Adipose tissue (tissue), 3 donors: ENCODE data around the gene TCF7L1. TPM values are rescaled to one million over a fixed set of nuclear protein-coding genes. Genes with fewer than 3 reads are reported as not detected.
"Not testable (repeated sequence)": the region's sequence is repeated elsewhere in the genome, so short reads cannot be mapped to it uniquely, and the experiment has no call there.

Source experiments
- H3K27ac ChIP-seq: one replicate; pipeline ENCODE4 v1.5.1; 2013; ENCODE audit warnings: low read depth, low read length
- WGBS, 3 donors: extraction: QIAGEN DNeasy Blood & Tissue Kit; methylation state at CpG; one replicate each; pipeline ENCODE4 v1.1.7; 2013; 5-methylcytosine and 5-hydroxymethylcytosine counted together
- polyA plus RNA-seq, 3 donors: library from polyadenylated mRNA; stranded (reverse); fragments of 200-250 nt; gene quantifications; one replicate each; pipeline ENCODE4 v1.2.3, GENCODE V29; 2013
- donor health status: healthy with polysubstance abuse.
- donor health status: Bipolar disorder and iron deficiency.
- donor health status: healthy.

TCF7L1 gene
- polyA plus RNA-seq, 3 donors, result 2.4 to 22.3 (median 16.5) TPM

DNA sequence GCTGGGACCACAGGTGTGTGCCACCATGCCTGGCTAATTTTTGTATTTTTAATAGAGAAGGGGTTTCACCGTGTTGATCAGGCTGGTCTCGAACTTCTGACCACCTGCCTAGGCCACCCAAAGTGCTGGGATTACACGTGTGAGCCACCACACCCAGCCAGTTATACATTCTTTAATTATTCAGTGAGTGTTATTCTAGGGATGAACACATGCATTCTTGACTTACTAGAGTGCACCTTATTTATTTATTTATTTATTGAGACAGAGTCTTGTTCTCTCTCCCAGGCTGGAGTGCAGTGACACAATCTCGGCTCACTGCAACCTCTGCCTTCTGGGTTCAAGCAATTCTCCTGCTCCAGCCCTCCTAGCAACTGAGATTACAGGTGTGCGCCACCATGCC, 6.7 kb upstream of the TCF7L1 start:
- not testable (repeated sequence) for H3K27ac ChIP-seq
- 87 to 89% (median 87%) methylated on average over 5 of the region's 5 CpGs for WGBS, 3 donors

DNA sequence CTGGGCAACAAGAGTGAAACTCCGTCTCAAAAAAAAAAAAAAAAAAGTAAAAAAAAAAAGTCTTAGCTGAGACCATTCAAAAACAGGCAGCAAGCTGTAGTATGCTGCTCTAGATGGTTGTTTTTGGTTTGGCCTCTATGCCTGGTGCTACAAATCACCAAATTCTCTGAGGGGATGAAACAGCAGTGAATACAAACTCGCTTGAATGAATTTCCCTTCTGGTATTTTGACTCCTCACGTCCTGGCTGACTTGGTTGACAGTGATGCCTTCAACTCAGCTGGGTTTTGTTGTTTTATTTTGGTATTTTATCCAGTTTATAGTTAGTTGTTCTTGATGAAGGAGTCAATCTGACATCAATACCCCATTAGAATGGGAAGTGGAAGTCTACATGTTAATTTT, 3.3 kb upstream of the TCF7L1 start:
- 71 to 84% (median 77%) methylated on average over 2 to 3 of the region's 3 CpGs for WGBS, 3 donors
- no peak overlapping the region for H3K27ac ChIP-seq

DNA sequence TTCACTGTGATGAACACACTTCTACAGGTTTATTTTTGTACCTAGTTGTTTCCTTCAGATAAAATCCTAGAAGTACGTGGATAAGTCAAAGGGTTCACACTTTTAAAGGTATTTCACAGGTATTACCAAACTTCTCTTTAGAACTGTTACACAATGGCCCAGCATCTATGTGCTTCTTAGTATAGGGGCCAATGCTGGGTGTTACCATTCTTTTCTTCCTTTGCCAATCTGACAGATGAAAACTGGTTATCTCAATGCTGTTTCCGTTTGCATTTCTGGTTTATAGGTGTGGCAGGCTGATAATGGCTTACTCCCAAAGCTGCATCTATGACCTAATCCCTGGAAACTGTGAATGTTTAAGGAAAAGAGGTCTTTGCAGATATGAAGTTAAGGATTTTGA, 2.8 kb upstream of the TCF7L1 start:
- 47 to 61% (median 49%) methylated on average over 2 of the region's 2 CpGs for WGBS, 3 donors
- H3K27ac ChIP-seq, result no peak overlapping the region

DNA sequence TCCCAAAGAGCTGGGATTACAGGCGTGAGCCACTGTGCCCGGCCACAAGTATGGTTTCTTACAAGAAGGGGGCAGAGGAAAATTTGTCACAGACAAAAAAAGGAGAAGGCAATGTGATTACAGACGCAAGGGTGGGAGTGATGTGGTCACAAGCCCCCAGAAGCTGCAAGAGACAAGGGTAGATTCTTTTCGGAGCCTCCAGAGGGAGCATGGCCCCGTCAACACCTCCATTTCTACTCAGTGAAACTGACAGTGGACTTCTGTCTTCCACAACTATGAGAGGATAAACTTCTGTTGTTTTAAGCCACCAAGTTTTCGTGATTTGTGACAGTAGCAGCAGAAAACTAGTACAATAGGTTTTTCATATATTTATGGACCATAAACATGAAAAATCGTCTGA, 2.1 kb upstream of the TCF7L1 start:
- H3K27ac ChIP-seq, result no peak overlapping the region
- 42 to 56% (median 49%) methylated on average over 7 of the region's 7 CpGs for WGBS, 3 donors

DNA sequence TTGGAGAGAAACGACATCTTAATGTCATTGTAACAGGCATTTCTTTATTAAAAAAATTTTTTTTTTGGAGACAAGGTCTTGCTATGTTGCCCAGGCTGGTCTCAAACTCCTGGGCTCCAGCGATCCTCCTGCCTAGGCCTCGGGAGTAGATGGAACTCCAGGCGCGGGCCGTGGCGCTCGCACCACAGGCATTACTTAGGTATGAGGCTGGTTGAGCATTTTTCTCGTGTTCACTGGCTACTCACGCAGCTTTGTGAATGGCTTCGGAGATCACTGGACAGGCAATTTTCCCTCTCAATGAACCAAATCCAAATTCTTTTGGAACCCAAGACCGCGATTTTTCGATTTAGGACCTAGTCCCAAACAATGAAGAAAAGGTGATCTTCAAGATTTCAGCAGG, 795 bp upstream of the TCF7L1 start:
- WGBS, 3 donors, result 24 to 27% (median 25%) methylated on average over 14 of the region's 14 CpGs
- H3K27ac ChIP-seq, result no peak overlapping the region

DNA sequence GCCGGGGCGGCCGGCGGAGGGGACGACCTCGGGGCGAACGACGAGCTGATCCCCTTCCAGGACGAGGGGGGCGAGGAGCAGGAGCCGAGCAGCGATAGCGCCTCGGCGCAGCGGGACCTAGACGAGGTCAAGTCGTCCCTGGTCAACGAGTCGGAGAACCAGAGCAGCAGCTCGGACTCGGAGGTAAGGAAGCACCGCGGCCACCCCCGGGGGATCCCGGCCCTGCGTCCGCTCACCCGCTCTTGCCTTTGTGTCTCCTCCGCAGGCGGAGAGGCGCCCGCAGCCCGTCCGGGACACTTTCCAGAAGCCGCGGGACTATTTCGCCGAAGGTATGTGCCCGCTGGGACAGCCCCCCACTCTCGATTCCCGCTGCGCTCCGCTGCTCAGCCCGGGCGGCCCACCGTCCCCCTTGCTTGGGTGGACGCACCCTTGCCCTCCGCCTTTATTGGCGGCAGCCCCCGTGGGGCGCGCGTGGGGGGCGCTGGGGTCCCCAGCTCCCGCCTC, 611 bp downstream of the TCF7L1 start:
- peak overlapping the region; percentile 64 for H3K27ac ChIP-seq
- WGBS, 3 donors, result 1% methylated on average over 48 to 57 of the region's 57 CpGs

DNA sequence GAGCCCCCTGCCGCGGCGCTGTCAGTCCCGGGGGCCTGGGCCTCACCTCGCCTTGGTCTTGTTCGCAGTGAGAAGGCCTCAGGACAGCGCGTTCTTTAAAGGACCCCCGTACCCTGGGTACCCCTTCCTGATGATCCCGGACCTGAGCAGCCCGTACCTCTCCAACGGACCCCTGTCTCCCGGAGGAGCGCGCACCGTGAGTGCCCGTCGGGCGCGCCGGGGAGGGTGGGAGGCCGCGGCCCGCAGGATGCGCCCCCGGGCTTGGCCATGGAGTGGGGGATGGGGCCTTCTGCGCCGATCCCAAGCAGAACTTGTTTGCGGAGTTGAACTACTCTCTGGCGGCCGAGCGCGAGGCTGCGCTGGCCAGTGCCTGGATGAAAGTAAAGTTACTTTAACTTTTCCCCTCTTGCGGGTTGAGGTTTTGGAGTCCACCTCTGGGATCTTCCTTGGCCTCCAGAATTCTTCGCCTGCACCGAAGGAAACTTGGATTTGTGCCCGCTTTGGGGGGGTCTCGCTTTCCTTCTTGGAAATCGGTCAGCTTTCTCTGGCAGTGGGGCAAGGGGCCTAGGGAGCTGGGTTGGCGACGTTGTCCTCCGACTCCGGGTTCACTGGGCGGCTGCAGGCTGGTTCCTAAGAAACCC, 1.2 kb downstream of the TCF7L1 start:
- WGBS, 3 donors, result 2 to 21% (median 3%) methylated on average over 44 to 45 of the region's 45 CpGs
- peak overlapping the region; percentile 64 for H3K27ac ChIP-seq

DNA sequence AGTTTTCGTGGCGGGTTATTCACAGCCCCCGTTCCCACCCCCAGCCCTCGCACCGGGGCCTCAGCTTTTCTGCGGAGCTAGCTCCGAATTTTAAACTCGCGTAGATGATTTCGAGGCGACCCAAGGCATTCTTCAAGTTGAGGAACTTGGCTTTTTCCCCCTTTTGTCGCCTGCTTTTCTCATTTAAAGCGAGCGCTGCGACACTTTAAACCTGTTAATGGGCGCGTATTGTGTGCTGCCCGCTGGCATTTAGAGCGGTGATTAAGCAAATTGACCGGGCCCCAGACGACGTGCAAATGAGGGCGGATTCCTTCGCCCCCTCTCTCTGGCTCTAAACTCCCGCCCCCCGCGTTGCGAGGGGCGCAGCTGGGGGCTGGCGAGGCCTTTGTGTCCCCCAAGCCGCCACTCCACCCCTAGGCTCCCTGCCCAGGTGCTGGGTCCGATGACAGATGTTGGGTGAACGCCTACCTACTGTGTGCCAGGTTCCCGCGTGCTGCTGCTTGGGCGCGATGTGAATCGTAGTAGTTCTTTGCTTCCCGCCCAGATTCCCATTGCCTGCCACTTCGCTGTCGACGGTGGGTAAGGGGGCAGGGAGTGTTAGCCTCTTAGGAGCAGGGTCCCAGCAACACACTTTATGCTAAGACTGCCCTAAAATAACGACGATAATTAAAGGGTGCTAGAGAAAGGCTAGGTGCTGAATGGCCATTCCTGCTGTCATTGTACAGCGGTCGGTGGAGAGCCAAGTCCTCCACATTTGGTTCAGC, 1.9 kb downstream of the TCF7L1 start:
- H3K27ac ChIP-seq, result no peak overlapping the region
- WGBS, 3 donors, result 19 to 62% (median 23%) methylated on average over 46 of the region's 46 CpGs

DNA sequence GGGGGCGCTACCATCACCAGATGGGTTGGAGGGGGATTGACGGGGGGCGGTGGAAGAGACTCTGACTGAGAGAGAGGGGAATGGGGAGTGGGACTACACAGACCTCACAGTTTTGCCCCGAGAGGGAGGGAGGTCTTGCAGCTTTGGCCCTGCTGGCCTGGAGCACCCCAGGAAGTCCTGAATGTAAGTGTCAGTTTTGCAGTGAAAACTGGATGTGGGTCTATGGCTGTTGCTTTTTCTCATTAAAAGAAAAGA, 2.4 kb downstream of the TCF7L1 start:
- WGBS, 3 donors, result 68 to 88% (median 72%) methylated on average over 4 of the region's 4 CpGs
- H3K27ac ChIP-seq, result no peak overlapping the region

DNA sequence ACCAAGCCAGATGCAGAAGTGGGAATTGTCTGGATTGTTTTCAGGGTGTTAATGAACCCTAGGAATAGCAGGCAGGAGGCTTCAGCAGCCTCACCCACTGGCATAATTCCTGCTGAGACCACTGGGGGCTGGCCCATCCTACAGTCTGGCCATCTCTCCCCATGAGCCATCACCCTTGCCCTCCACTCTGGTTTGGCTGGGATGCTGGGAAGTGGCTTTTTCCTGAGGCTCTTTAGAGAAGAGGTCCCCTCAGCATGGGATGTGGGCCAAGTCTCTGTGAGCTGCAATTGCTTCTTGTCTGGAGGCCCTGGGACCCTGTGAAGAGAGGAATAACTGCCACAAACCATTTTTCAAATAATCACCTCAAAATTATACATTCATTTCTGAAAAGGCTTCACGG, 4.0 kb downstream of the TCF7L1 start:
- WGBS, 3 donors, result 48 to 78% (median 63%) methylated on average over 1 of the region's 1 CpG
- no peak overlapping the region for H3K27ac ChIP-seq

DNA sequence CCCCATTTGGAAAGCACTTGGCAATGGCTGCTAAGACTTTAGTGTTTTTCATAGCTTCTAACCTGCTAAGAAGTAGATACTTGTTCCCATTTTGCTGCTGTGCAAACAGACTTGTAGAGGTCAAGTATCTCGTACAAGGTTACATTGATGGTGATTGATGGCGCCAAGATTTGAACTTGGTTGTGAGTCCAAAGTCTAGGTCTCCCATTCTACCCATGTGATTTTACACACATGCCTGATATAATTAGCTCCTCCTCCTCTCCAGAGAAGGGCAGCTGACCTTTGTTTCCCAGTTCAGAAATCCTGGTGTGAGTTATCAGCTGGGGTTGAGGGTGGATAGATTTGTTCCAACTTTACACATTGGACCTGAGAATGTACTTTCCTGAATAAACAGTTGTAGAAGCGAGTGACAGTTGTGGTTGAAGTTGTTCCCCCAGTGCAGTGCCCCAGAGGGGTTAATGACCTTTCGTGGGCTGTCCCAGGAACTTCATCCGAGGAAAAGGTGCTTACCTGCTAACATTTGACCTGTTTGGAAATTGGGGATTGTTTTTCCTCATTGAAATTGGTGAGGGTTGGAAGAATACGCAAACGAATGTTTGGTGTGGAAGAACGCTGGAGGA, 10.4 kb downstream of the TCF7L1 start:
- H3K27ac ChIP-seq, result no peak overlapping the region
- 45 to 92% (median 85%) methylated on average over 8 of the region's 8 CpGs for WGBS, 3 donors

DNA sequence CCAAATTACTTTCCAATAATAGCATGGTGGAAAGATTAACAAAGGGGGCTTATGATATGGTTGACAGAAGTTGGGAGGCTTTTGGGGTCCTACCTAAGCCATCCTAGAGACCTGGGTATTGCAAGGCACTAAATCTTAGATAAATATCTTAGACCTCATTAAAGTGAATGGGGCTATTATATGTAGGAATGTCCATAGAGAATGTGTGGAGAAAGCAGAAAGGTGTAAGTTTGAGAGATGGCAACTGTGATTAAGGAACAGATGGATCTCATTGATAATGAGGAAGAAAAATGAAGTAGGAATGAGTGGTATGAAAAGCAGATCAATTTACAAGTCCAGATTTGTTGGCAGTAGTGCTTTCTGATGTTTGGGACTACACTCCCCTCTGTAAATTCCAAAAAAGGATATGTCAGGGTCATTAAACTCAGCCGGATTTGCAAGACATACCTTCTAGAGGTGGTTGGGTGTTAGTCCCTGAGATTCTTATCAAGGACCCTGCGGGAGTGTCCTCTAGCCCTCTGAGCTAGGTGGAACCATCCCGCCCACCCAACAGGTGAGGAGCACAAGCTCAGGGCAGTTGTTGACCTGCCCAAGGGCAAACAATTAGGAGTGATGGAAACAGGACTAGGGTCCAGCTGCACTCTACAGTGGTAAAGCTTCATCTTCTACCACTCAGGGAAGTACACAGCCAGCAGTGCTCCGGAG, 12.1 kb downstream of the TCF7L1 start:
- H3K27ac ChIP-seq, result no peak overlapping the region
- WGBS, 3 donors, result 84 to 91% (median 91%) methylated on average over 4 of the region's 4 CpGs

DNA sequence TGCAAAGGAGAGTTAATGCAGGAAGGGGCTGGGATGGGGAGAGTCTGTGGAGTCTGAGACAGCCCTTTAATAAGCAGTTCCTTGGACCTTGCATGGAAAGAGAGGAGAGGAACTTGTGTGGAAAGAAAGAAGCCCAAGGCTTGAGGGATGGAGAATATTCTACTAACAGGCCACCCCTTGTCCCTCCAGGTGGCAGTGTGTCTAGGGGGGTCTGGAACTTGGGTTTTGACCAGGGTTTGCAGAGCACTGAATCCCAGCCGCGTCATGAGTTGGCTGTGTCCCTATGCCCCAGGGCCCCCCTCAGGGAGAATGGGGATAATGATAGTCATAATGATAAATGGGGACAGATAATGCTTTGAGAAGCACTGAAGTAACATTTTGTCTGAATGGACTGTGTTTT, 15.0 kb downstream of the TCF7L1 start:
- H3K27ac ChIP-seq, result no peak overlapping the region
- WGBS, 3 donors, result 23 to 61% (median 60%) methylated on average over 2 of the region's 2 CpGs

DNA sequence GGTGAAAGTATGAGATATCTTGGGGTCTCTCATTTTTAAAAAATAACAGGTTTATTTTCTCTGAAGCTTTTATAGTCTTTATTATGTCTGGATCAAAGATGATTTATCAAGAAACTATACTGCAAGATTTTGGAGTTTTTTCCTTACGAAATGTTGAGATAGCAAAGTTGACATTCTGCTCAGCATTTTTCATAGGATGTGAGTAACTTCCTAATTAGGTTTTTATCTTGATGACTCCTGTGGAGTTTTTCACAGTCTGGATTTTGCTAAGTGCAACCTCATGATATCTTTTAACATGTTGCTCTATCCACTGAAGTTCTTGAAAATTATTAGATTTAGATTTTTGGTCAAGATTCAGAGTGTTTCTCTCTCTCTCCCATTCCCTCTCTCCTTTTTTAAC, 17.8 kb downstream of the TCF7L1 start:
- H3K27ac ChIP-seq, result no peak overlapping the region

DNA sequence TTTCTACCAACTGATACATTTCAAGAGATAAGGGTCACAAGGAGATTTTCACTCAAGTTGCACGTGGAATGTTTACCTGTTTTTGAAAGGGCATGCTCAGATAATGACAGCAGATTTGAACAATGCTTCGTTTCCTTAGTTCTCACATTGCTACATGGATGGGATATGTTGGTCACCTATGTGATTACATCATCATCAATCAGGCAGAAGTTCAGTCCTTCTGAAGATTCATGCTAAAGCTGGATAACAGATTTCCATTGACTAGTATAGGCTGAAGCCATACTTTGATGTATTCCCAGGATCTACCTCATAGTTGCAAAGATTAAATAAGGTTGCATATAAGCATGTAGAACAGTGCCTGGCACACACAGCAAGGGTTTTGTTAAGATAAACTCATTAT, 19.7 kb downstream of the TCF7L1 start:
- 84 to 93% (median 89%) methylated on average over 2 of the region's 2 CpGs for WGBS, 3 donors
- H3K27ac ChIP-seq, result no peak overlapping the region

More for the DNA sequence above, 17.8 kb downstream of the TCF7L1 start:
- 48 to 60% (median 49%) methylated on average over 1 of the region's 1 CpG for WGBS, 3 donors

DNA sequence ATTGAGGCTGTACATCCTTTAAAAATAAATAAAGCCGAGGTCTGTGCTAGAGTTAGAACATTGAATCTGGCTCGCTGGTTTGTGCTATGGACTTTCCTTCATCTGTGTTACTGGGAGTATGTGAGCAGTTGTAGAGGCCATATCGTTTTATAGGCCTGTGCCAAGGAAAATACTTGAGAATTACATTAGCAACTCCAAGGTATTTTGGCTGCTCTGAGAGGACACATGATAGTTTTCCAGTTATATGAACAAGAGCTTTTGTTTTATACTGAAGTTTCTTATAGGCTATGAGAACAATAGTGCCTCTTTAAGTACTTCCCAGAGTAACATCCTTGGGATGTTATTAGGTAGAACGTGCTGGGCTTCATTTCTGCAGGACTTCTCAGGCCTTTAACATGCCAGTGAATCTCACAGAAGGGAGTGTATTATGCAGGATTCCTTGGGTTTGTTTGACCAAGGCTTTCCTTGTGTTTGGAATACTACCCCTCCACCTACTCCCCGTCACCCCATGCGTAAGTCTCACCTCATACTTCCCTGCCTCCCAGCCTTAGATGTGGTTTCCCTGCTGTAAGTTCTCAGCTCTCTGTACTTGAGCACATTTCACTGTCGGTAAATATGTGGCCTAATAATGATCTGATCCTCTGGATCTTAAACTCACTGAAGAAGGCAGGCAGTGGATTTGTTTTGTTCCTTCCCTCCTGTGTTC, 21.0 kb downstream of the TCF7L1 start:
- WGBS, 3 donors, result 60 to 73% (median 63%) methylated on average over 7 of the region's 7 CpGs
- H3K27ac ChIP-seq, result no peak overlapping the region

DNA sequence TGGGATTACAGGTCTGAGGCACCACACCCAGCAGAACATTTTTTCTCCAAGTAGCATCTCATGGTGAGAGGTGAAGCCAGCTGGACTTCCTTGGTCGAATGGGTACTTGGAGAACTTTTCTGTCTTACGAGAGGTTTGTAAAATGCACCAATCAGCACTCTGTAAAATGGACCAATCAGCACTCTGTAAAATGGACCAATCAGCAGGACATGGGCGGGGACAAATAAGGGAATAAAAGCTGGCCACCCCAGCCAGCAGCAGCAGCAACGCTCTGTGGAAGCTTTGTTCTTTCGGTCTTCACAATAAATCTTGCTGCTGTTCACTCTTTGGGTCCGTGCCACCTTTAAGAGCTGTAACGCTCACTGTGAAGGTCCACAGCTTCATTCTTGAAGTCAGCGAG, 21.9 kb downstream of the TCF7L1 start:
- WGBS, 3 donors, result 91 to 98% (median 96%) methylated on average over 8 of the region's 8 CpGs
- not testable (repeated sequence) for H3K27ac ChIP-seq

DNA sequence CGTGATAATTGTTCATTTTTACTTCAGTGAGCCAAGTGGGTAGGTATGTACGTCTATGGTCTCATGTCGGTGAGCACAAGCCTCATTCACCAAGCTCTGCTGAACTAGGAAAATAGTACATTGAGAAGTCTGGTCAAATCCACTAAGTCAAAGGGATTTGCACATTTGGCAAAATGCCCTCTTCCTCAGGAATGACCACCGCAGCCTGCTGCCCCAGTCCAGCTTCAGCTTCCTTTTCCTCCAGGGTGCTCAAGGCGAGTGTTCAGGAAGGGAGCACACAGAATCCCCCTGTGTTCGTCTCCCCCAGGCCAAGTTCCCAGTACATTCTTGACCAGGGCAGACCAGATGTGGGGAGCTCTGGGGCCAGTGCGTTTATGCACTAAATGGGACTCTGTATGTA, 23.0 kb downstream of the TCF7L1 start:
- H3K27ac ChIP-seq, result no peak overlapping the region
- WGBS, 3 donors, result 53 to 77% (median 57%) methylated on average over 7 of the region's 7 CpGs

DNA sequence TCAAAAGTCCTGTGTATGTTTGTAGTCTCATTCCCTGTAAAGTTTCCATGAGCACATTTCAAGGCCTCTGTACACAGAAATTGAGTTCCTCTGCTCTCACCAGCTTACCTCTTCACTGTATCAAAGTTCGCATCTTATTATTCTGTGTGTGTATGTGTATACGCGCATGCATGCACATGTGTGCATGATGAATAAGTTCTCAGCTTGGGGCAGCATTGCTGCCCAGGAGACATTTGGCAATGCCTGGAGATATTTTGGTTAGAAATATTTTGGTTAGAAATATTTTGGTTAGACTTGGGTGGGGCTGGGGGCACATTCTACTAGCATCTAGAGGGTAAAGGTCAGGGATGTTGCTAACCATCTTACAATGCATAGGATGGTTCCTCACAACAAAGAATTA, 23.4 kb downstream of the TCF7L1 start:
- H3K27ac ChIP-seq, result no peak overlapping the region
- 91 to 93% (median 92%) methylated on average over 3 of the region's 3 CpGs for WGBS, 3 donors
